ENCODE results near the gene ITCH. TPM values are rescaled to one million over a fixed set of nuclear protein-coding genes. Genes with fewer than 3 reads are reported as not detected.

The ITCH gene
- total RNA-seq, 2 experiments from 2014 or later: 52.1 to 59.9 TPM

DNA sequence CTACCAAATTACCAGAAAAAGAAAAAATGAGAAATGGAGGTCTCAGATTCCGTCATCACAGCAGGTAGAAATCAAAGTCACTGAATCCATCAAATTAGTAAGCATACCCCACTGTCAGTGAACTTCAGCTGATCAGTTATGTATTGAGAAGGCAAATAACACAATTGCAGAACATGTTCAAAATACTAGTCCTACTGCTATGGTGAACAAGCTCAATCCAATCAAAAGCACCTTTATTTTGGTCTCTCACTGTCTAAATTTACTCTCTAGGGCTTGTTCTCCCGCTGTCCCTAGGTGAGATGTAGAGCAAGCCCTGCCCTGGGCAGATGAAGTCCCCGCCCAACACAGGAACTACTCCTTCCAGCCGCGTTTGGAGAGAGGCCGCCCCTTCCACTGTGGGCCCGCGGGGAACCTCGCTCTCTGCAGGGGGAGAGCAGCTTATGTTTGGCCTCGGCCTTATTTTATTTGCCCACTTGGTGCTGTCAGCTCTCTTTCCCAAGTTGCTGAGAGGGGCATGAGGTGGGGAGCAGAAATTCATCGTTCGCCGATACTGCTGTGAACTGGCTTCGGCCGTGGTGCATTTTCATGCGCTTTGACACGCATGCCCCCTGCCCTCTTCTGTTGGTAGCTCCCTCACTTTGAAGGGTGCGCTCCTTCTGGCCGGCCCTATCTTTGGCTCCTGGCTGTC, 181.2 kb downstream of the ITCH start:
- Mint-ChIP-seq H3K27me3 (ENCODE audit: low read depth) (no peaks in the 10 kb centered on the region), H3K36me3 (ENCODE audit: low read depth) (peaks cover 15% of the 10 kb centered on the region), H3K9me3 (ENCODE audit: insufficient read depth) (no peaks in the 10 kb centered on the region), H3K27ac (no peak overlapping the region), H3K4me1 (ENCODE audit: low read depth) (peaks cover 9% of the 10 kb centered on the region), H3K4me3 (no peak overlapping the region)
- ChIA-PET POLR2A (interaction anchor here (0.9 to 1.2 kb wide), 3 partner anchors 9 to 220 kb away, joined by 3 to 4 read pairs (median 3); no protein-coding TSS in a partner anchor), CTCF (interaction anchor here (0.8 to 2.9 kb wide), 8 partner anchors 9 to 811 kb away, joined by 3 to 15 read pairs (median 3); no protein-coding TSS in a partner anchor)
- ATAC-seq: peak; percentile 83
- peak; percentile 40 for DNase-seq

DNA sequence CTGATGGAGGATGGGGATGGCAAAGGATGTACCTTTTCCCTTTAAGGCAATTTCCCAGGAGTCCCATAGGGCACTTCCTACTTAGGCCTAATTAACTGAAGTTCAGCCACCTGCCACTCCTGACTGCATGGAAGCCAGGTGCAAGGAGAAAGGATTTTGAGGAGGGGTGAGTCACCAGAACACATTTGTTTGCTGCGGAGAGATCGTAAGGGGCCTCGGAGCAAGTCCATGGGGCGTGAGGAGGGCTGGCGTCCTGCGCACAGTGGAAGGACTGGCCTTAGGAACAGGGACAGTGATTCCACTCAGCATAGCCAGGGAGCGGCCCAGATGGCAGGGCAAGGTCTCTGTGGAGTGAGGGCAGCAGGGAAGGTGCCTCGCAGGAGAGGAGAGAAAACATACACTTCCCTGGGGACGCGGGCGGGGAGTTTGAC, 183.7 kb downstream of the ITCH start:
- peaks cover 11% of the 10 kb centered on the region for H3K4me1 Mint-ChIP-seq (ENCODE audit: low read depth)
- no peak overlapping the region for H3K27ac Mint-ChIP-seq
- no peaks in the 10 kb centered on the region for H3K36me3 Mint-ChIP-seq (ENCODE audit: low read depth)
- no peak overlapping the region for H3K4me3 Mint-ChIP-seq
- no peaks in the 10 kb centered on the region for H3K27me3 Mint-ChIP-seq (ENCODE audit: low read depth)
- no peaks in the 10 kb centered on the region for H3K9me3 Mint-ChIP-seq (ENCODE audit: insufficient read depth)
- DNase-seq: no peak
- CTCF ChIA-PET: no interaction called here
- no peak for ATAC-seq
- POLR2A ChIA-PET: no interaction called here

DNA sequence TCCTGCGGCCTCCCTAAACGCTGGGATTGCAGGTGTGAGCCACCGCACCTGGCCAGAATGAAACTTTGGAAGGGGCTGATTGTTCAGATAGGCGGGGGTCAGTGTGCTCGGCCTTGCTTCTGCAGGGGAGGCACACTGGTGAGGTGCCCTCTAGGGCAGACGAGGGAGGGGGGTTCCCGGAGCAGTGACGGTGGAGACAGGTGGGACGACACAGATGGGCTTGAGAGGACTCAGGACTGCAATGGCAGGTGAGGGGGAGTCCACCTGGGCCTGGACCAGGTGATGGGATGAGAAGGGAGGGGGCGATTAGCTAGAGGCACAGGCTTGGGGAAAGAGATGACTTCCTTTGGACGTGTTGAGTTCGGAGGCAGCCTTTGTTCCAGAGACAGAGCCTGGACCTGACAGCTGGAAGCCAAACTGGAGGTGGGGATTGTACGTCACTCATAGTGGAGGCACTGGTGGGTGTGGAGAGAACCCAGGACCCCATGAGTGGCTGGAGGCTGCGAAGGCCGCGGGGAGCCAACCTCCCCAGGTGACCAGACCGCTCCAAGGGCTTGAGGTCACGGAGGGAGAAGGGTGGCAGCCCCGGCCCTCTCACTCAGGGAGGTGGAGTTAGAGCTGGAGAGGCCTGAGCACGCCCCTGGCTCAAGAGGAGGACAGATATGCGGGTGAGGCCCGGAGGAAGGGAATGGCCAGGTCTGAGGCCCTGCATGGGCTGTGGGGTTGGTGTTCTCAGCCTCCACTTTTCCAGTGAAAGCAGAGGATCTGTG, 185.0 kb downstream of the ITCH start:
- Mint-ChIP-seq H3K9me3 (ENCODE audit: insufficient read depth) (no peaks in the 10 kb centered on the region), H3K27ac (no peak overlapping the region), H3K27me3 (ENCODE audit: low read depth) (no peaks in the 10 kb centered on the region), H3K4me1 (ENCODE audit: low read depth) (peaks cover 11% of the 10 kb centered on the region), H3K36me3 (ENCODE audit: low read depth) (no peaks in the 10 kb centered on the region), H3K4me3 (no peak overlapping the region)
- ATAC-seq (no peak), DNase-seq (no peak)
- ChIA-PET POLR2A (no interaction called here), CTCF (no interaction called here)

DNA sequence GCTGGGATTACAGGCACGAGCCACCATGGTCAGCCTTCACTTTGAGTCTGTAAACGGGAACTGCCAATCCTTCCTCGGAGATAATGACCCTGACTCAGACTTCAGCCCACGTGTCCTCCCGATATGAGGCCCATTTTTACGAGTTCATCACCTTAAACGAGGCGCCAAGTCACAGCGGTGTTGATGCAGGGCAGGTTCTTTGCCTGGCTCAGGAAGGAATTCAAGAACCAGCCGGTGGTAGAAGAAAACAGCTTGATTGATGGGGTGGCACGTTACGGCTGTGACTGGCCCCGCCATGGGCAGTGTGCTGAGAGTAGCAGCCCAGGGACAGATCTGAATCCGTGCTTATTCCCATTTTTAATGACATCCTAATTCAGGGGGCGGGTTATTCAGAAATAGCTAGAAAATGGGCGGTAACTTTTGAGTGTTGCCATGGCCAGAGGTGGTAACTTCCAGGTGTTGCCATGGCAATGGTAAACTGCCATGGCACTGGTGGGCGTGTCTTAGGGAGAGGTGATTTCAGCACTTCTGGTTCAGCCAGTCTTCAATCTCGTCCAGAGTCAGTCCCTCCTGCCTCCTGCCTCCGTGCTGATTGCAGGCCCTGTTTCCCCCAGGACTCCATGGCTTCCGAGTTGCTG, 186.3 kb downstream of the ITCH start:
- H3K36me3 Mint-ChIP-seq (ENCODE audit: low read depth): no peaks in the 10 kb centered on the region
- H3K9me3 Mint-ChIP-seq (ENCODE audit: insufficient read depth): no peaks in the 10 kb centered on the region
- POLR2A ChIA-PET: no interaction called here
- no peak overlapping the region for H3K27ac Mint-ChIP-seq
- ATAC-seq: peak; percentile 43
- no peak overlapping the region for H3K4me3 Mint-ChIP-seq
- CTCF ChIA-PET: no interaction called here
- no peak for DNase-seq
- peaks cover 7% of the 10 kb centered on the region for H3K4me1 Mint-ChIP-seq (ENCODE audit: low read depth)
- no peaks in the 10 kb centered on the region for H3K27me3 Mint-ChIP-seq (ENCODE audit: low read depth)

DNA sequence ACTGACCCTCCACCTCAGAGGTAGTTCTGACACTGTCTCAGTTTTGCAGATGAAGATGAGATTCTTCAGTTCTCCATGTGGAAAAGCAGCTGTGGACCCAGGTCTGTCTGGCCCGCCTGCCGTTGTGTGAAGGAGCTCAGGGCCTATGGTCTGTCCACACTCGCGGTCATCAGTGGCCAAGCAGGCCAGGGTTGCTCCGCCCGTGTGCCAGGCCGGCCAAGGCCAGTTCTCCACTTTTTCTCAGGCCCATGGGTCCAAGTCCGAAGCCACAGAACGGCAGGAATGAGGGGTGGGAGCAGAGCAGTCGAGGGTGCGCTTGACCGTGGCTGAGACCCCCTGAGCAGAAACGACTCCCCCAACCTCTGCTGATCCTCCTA, 186.8 kb downstream of the ITCH start:
- Mint-ChIP-seq H3K9me3 (ENCODE audit: insufficient read depth) (no peaks in the 10 kb centered on the region), H3K4me1 (ENCODE audit: low read depth) (peaks cover 2% of the 10 kb centered on the region), H3K36me3 (ENCODE audit: low read depth) (no peaks in the 10 kb centered on the region), H3K27ac (no peak overlapping the region), H3K4me3 (no peak overlapping the region), H3K27me3 (ENCODE audit: low read depth) (no peaks in the 10 kb centered on the region)
- POLR2A ChIA-PET: no interaction called here
- ATAC-seq: no peak
- CTCF ChIA-PET: no interaction called here
- no peak for DNase-seq

DNA sequence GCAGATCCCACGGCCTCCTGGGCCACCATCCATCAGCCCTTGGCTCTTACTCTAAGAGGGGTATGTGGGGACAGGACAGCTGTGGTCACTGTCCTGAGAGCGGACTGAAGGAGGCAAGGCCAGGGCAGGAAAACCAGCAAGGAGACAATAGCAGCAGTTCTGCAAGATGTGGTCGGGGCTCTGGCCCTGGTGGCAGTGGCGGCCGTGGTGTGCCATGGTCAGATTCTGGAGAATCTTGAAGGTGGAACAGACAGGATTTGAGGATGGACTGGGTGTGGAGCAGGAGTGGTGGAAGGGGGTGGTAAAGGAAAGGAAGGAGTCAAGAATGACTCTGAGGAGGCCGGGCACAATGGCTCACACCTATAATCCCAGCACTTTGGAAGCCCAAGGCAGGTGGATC, 189.5 kb downstream of the ITCH start:
- Mint-ChIP-seq H3K4me3 (no peak overlapping the region), H3K4me1 (ENCODE audit: low read depth) (peaks cover 8% of the 10 kb centered on the region), H3K27ac (no peak overlapping the region), H3K36me3 (ENCODE audit: low read depth) (no peaks in the 10 kb centered on the region), H3K9me3 (ENCODE audit: insufficient read depth) (no peaks in the 10 kb centered on the region), H3K27me3 (ENCODE audit: low read depth) (no peaks in the 10 kb centered on the region)
- DNase-seq: no peak
- CTCF ChIA-PET: no interaction called here
- no peak for ATAC-seq
- POLR2A ChIA-PET: interaction anchor here (1.2 kb wide), 1 partner anchor 8 kb away, joined by 4 read pairs; no protein-coding TSS in a partner anchor

DNA sequence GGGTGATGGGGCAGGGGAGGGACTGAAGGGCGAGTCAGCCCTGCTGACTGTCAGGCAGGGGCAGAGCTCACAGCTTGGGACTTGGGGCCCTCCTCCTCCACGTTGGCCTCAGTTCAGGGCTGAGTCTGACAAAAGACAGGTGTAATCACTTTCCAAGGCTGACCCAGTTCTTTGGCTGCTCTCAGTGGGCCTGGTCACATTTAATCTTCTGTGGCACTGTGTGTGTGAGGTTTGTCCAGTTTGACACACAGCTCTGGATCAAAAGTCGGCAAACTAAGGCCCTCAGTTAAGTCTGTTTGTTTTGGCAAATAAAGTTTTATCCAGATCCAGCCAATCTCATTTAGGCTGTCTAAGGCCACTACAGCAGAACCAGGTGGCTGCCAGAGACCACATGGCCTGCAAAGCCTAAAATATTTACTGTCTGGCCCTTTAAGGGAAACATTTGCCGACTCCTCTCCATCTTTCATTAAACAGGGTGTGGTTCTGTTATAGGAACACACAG, 190.3 kb downstream of the ITCH start:
- Mint-ChIP-seq H3K9me3 (ENCODE audit: insufficient read depth) (no peaks in the 10 kb centered on the region), H3K27ac (no peak overlapping the region), H3K27me3 (ENCODE audit: low read depth) (no peaks in the 10 kb centered on the region), H3K4me3 (no peak overlapping the region), H3K36me3 (ENCODE audit: low read depth) (peaks cover 3% of the 10 kb centered on the region), H3K4me1 (ENCODE audit: low read depth) (peaks cover 14% of the 10 kb centered on the region)
- ATAC-seq (no peak), DNase-seq (no peak)
- CTCF ChIA-PET: interaction anchor here (0.8 to 0.9 kb wide), 2 partner anchors 9 to 15 kb away, joined by 3 to 5 read pairs; no protein-coding TSS in a partner anchor
- POLR2A ChIA-PET: interaction anchor here (1.2 kb wide), 1 partner anchor 9 kb away, joined by 4 read pairs; no protein-coding TSS in a partner anchor

DNA sequence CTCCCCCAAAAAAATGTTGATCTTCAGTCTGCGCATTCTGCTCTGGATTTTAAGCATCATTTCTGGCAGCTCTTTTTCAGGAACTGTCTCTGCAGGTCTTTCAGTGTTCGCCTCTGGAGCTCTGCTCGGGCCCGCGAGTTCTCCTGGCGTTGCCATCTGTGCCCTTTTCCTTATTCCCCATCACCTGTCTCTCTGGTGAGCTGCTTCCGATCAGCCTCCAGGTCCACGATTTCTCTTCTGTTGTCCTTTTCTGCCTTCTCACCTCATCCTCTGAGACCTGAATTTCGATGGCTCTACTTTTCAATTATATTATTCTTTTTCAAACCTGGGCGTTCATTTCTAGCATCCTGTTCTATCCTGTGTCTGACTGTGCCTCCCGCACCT, 194.9 kb downstream of the ITCH start:
- H3K4me3 Mint-ChIP-seq: peak overlapping the region; percentile 76
- no peak for DNase-seq
- no peaks in the 10 kb centered on the region for H3K9me3 Mint-ChIP-seq (ENCODE audit: insufficient read depth)
- ChIA-PET POLR2A (interaction anchor here (0.8 kb wide), 1 partner anchor 120 kb away, joined by 4 read pairs; no protein-coding TSS in a partner anchor), CTCF (interaction anchor here (0.7 to 1.9 kb wide), 7 partner anchors 17 to 245 kb away, joined by 3 to 11 read pairs (median 4); no protein-coding TSS in a partner anchor)
- peaks cover 3% of the 10 kb centered on the region for H3K36me3 Mint-ChIP-seq (ENCODE audit: low read depth)
- H3K4me1 Mint-ChIP-seq (ENCODE audit: low read depth): peaks cover 13% of the 10 kb centered on the region
- ATAC-seq: no peak
- H3K27ac Mint-ChIP-seq: peak overlapping the region; percentile 84
- no peaks in the 10 kb centered on the region for H3K27me3 Mint-ChIP-seq (ENCODE audit: low read depth)

DNA sequence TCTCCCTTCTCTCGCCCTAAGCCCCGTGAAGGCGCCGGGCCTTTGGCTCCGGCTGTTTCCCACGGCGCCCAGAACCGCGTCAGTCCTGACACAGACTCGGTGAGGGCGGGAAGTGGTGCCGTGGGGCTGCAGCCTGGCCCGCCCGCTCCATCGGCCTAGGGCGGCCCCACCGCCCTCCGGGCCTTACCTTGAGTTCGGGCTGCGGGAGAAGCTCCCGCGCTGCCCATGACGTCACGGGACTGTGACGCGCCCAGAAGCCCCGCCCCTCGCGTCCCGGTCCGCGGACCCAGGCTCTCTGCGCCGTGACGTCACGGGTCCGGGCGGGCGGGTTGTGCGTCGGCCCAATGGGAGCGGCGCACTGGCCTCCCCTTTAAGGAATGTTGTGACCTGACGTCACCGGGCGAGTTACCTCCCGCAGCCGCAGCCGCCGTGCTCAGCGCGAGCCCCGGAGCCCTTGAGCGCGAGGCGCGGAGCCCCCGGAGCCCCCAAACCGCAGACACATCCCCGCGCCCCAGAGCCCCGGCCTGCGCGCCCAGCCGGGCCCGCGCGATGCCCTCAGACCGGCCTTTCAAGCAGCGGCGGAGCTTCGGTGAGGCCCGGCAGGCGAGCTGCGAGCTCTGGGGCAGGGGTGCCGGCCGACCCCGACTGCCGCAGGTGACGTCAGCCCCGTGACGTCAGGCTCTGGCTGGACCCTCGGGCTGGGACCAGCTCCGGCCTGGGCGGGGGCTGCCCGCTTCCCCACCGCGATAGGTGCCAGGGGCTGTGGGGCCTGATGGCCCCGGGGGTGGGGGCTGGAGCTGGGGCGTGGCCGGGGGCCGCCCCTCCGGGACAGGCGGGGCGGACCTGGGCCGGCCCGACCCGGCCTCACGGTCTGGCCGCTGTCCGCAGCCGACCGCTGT, 195.5 kb downstream of the ITCH start, which contains the start of gene MAP1LC3A:
TSS of gene MAP1LC3A (plus strand) at position 399 of the 899 bp plus-strand sequence. CDS start at position 550, 151 bp downstream.
- H3K9me3 Mint-ChIP-seq (ENCODE audit: insufficient read depth): no peaks in the 10 kb centered on the region
- CTCF ChIA-PET: interaction anchor here (0.9 to 1.9 kb wide), 6 partner anchors 25 to 246 kb away, joined by 3 to 11 read pairs (median 4); no protein-coding TSS in a partner anchor
- peaks cover 3% of the 10 kb centered on the region for H3K36me3 Mint-ChIP-seq (ENCODE audit: low read depth)
- POLR2A ChIA-PET: interaction anchor here (1.1 to 1.2 kb wide), 2 partner anchors 42 to 125 kb away, joined by 3 read pairs; partner anchors contain the start of gene DYNLRB1
- peak within 1 kb of the TSS; percentile 84 for H3K27ac Mint-ChIP-seq
- DNase-seq (peak; percentile 92), ATAC-seq (peak; percentile 87)
- peaks cover 13% of the 10 kb centered on the region for H3K4me1 Mint-ChIP-seq (ENCODE audit: low read depth)
- peak within 1 kb of the TSS; percentile 76 for H3K4me3 Mint-ChIP-seq
- no peaks in the 10 kb centered on the region for H3K27me3 Mint-ChIP-seq (ENCODE audit: low read depth)

DNA sequence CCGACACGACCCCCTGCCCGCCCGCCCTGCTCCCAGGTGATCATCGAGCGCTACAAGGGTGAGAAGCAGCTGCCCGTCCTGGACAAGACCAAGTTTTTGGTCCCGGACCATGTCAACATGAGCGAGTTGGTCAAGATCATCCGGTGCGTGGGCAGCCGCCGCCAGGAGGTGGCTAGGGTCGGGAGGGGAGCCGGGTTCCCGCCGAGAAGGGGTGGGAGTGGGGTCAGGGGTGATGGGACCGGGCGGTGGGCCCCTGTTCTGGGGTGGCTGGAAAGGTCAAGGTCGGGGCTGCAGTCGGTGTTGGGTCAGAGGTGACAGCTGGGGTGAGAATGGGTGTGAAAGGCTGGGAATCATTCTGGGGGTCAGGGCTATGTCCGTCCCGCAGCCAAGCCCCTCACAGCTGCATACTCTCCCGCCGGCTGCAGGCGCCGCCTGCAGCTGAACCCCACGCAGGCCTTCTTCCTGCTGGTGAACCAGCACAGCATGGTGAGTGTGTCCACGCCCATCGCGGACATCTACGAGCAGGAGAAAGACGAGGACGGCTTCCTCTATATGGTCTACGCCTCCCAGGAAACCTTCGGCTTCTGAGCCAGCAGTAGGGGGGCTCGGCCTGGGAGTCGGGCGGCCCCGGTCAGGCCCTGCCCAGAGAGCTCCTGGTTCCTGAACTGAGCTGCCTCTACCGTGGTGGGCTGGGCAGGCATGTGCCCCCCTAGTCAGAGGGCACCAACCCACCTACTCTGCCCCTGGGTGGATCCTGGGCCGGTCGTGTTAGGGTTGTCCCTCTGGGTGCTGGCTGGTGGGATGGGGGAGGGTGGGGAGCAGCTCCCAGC, 196.5 kb downstream of the ITCH start:
- Mint-ChIP-seq H3K27me3 (ENCODE audit: low read depth) (no peaks in the 10 kb centered on the region), H3K4me1 (ENCODE audit: low read depth) (peaks cover 16% of the 10 kb centered on the region), H3K27ac (peak overlapping the region; percentile 64), H3K4me3 (peak overlapping the region; percentile 58), H3K36me3 (ENCODE audit: low read depth) (peaks cover 3% of the 10 kb centered on the region), H3K9me3 (ENCODE audit: insufficient read depth) (no peaks in the 10 kb centered on the region)
- ChIA-PET CTCF (interaction anchor here (1.8 kb wide), 1 partner anchor 24 kb away, joined by 5 read pairs; no protein-coding TSS in a partner anchor), POLR2A (interaction anchor here (1.1 to 1.2 kb wide), 2 partner anchors 43 to 124 kb away, joined by 3 read pairs; partner anchors contain the start of gene DYNLRB1)
- DNase-seq (no peak), ATAC-seq (no peak)

Data from activated CD8-positive, alpha-beta T cell treated with anti-CD3 and anti-CD28 coated beads, Interleukin-2, amount 10 ng/mL, durations not matched to agents 7 days and 5 days (primary cell).